WI38 (cell line): Measurements from ENCODE around the gene SRC.

Source experiments
- H3K4me3 ChIP-seq: 2 replicates; pipeline ENCODE4 v1.5.1; 2011; ENCODE audit warnings: low read depth, mild to moderate bottlenecking, control low read depth, low read length
- CTCF ChIP-seq: IDR thresholded peaks from 2 replicates; pipeline ENCODE4 v1.5.1; 2012; ENCODE audit warnings: low read depth, mild to moderate bottlenecking, control low read depth, low read length

SRC gene

DNA sequence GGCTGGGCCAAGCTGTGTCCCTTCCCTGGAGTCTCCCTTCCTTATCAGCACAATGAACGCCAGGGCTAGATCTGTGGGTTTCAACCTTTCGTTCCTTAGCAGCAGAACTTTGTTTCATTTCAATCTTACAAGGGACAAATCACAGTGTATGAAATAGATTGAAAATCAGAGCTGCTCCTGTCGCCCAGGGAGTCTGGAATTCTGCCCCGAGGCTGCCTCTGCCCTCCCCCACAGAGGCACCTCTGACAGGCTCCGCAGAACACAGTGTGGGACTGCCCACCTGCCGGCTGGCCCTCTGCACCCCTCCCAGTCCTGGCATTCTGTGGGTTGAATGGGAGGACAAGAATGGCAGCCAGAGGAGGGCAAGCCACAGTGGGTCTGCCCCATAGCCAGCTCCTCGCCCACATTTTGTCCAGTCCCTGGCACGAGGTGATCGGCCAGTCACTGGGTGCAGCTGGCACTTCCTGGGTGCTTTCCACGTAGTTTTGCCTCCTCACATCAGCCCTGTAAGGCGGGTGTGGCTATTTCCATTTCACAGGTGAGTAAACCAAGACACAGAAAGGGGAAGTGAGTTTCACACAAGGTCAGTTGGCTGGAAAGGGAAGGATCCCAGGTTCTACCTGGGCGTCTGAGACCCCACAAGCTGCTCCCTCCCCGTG lies 30.4 kb upstream of the SRC start:
- no peak for TF ChIP-seq CTCF
- H3K4me3 ChIP-seq: no peak overlapping the region

DNA sequence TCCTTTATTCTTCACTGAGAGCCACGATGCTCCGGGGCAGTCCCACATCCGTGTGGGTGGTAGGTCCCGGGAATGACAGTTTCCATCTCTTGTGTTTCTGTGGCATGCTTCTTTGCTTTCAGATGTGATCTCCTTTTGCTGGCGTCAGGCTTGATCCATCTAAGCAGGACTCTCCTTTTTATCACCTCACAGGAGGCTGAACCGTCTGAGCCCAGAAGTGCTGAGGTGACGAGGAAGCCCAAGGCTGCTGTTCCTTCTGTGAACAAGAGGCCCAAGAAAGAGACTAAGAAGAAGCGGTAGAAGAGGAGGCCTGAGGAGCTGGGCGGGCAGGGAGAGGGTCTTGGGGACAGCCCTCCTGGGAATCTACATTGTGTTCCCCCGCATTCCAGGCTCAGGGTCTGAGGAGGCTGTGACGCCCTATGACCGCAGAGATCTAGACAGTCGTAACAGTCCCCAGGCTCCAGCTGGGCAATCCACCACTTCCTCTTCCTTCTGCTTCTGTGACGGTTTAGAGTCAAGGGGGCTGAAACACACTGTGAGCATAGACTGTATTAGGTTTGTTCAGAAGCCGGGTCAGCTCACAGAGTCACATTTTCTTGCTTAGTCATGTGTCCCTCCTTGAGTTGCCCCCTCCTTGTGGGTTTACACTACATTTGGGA lies 29.7 kb upstream of the SRC start:
- no peak for TF ChIP-seq CTCF
- no peak overlapping the region for H3K4me3 ChIP-seq

- no peak for TF ChIP-seq CTCF
- H3K4me3 ChIP-seq: no peak overlapping the region
These were observed 29.2 kb upstream of the SRC start for GRCh38 chr20:37316775-37317170.

DNA sequence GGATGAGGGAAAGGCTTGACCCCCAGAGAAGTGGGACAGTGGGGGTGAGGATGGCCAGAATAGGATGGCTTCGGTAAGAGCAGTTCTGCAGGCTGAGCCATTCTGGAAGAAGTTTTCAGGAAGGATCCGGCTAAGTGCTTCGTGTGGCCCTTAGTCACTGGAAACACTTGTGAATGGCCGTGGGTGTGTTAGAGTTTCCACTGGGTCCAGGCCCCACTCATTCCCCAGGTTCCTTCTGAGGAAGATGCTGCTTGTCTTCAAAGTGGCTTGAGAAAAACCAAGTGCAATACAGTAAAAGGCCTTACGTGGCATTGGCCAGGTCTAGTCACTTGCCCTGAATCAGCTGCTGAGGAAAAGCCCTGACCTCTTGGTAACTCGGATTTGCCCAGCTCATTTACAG lies 28.6 kb upstream of the SRC start:
- H3K4me3 ChIP-seq: no peak overlapping the region
- no peak for TF ChIP-seq CTCF

DNA sequence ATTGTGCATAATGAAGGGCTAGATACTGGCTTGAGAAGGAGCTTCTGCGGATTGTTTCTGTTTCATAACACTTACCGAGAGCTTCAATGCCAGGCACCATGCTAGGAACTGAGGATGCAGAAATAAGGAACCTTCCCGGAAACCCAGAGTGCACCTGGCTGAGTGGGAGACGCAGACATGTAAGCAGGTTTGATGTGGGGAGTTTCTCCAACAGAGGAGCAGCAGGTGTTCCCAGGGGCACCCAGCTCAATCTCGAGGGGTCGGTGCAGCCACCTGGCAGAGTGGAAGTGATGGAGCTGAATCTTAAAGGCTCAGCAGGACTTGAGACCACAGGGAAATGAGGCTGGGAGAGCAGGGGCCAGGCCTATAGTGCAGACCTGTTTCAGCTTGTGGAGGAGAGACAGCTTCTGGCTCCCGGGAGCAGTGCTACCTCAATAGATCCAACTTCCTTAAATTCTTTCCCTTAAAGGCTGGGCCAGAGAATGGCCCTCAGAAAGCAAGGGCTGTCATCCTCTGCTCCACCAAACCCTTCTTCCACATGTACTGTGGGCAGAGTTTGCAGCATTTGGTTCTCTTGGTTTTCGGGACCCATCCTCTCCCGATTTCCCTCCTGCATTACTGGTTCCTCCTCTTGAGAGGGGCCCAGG lies 27.8 kb upstream of the SRC start:
- no peak for TF ChIP-seq CTCF
- no peak overlapping the region for H3K4me3 ChIP-seq

- no peak overlapping the region for H3K4me3 ChIP-seq
- TF ChIP-seq CTCF: no peak
These were observed 26.7 kb upstream of the SRC start for GRCh38 chr20:37319151-37319671.

DNA sequence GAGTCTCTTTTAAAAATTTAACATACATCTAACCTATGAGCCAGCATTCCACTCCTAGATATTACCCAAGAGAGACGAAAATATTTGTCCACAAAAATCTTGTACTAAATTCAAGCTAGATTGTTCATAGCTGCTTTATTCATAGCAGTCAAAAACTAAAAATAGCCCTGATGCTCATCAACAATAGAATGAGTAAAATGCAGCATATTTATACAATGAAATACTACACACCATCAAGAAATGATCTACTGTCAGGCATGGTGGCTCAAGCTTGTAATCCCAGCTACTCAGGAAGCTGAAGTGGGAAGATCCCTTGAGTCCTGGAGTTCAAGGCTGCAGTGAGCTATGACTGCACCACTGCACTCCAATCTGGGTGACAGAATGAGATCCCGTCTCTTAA lies 22.0 kb upstream of the SRC start:
- H3K4me3 ChIP-seq: no peak overlapping the region
- TF ChIP-seq CTCF: no peak
